Measurements from ENCODE around the gene GID8. TPM values are rescaled to one million over a fixed set of nuclear protein-coding genes. Genes with fewer than 3 reads are reported as not detected.

GID8 gene
- total and polyA plus RNA-seq, 2 of the 13 experiments (the other 11 are each of a cell fraction or from before 2014, with no cell fraction given), result 39.6 to 59.8 TPM

DNA sequence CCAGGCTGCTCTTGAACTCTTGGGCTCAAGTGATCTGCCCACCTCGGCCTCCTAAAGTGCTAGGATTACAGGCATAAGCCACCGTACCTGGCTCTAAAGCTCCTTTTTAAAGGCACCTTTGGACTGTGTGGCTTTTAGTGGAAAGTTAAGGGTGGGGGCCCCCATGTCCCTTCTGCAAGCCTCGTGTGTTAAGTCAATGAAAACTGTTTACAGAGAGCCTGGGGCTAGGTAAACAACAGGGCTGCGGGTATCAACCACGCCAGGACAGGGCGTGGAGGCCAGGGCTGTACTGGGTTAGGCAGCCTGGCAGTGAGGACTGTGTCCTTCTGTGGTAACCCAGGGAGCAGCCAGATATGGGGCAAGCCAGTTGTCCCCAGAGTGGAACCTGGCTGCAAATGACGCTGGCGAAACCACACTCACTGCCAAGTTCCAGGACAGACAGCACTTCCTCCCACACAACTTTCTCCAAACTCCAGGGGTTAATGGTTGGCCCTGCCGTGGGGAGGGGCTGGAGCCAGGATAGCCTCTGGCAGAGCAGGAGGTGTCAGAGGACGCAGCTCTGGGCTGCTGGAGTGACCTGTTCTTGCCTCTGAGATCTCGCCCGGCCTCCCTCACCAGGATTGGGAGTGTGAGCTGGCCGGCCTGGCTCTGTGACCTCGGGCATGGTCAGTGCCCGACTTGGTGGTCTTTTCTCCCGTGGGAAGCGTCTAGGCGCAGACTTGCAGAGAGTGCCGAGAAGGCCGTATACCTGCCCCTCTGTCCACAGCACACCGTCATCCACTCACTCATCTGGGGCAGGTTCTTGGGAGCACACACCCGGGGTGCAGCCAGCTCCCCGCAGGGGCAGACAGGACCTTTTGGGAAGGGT is 17.8 kb downstream of the GID8 start (continued):
- TF ChIP-seq, protein P1, sequence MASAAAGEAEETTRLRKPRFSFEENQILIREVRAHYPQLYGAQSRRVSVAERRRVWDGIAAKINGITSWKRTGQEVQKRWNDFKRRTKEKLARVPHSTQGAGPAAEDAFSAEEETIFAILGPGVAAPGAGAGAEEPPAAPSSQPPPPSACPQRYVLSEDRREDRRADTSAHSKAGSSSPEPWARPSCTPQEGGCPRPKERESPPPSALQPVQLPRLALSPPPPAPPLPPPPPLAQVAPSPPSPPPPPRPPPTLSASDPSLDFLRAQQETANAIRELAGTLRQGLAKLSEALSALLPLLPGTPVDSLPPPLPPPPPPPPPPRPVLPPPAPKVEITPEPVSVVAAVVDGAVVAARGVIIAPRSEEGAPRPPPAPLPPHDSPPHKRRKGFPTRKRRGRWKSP (CRISPR knock-in tag; IDR thresholded peaks at IDR 0.05), result peak; percentile 97; the same call in 1 of the 2 replicates
- peak; percentile 96 for TF ChIP-seq HOXA3 (CRISPR knock-in tag; IDR thresholded peaks at IDR 0.05)
- peak; percentile 99 for TF ChIP-seq FOXK1 (CRISPR knock-in tag; IDR thresholded peaks at IDR 0.05; ENCODE audit: borderline replicate concordance, low read depth)
- no peak; the same call in 1 of the 2 replicates for TF ChIP-seq ZNF383 (CRISPR knock-in tag; IDR thresholded peaks at IDR 0.05; ENCODE audit: borderline replicate concordance)
- TF ChIP-seq STAT6 (CRISPR knock-in tag; IDR thresholded peaks at IDR 0.05; ENCODE audit: borderline replicate concordance), result peak; percentile 88; the same call in 1 of the 2 replicates
- TF ChIP-seq TRIM24 (CRISPR knock-in tag; IDR thresholded peaks at IDR 0.05), result no peak
- TF ChIP-seq, protein P2, sequence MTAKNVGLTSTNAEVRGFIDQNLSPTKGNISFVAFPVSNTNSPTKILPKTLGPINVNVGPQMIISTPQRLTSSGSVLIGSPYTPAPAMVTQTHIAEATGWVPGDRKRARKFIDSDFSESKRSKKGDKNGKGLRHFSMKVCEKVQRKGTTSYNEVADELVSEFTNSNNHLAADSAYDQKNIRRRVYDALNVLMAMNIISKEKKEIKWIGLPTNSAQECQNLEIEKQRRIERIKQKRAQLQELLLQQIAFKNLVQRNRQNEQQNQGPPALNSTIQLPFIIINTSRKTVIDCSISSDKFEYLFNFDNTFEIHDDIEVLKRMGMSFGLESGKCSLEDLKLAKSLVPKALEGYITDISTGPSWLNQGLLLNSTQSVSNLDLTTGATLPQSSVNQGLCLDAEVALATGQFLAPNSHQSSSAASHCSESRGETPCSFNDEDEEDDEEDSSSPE (CRISPR knock-in tag; IDR thresholded peaks at IDR 0.05), result peak; percentile 81
- TF ChIP-seq SOX13 (IDR thresholded peaks at IDR 0.05), result peak; percentile 77
- peak in 1 of 2 experiments; percentile 93; a peak in 2 of 4 replicates for TF ChIP-seq SOX13 (CRISPR knock-in tag; conservative IDR thresholded peaks at IDR 0.05 in 1 of 2, IDR thresholded peaks at IDR 0.05 in 1 of 2)
- TF ChIP-seq ZNF615 (CRISPR knock-in tag; IDR thresholded peaks at IDR 0.05; ENCODE audit: borderline replicate concordance), result no peak
- TF ChIP-seq SIN3B (IDR thresholded peaks at IDR 0.05; ENCODE audit: low read length), result no peak
- TF ChIP-seq ZSCAN22 (CRISPR knock-in tag; IDR thresholded peaks at IDR 0.05), result no peak
- no peak for TF ChIP-seq U2AF2 (IDR thresholded peaks at IDR 0.05; ENCODE audit: low read depth, low read length)
- peak; percentile 79; the same call in 1 of the 2 replicates for TF ChIP-seq HHEX (CRISPR knock-in tag; IDR thresholded peaks at IDR 0.05)
- TF ChIP-seq SCMH1 (CRISPR knock-in tag; IDR thresholded peaks at IDR 0.05; ENCODE audit: borderline replicate concordance), result no peak
- TF ChIP-seq, protein P3, sequence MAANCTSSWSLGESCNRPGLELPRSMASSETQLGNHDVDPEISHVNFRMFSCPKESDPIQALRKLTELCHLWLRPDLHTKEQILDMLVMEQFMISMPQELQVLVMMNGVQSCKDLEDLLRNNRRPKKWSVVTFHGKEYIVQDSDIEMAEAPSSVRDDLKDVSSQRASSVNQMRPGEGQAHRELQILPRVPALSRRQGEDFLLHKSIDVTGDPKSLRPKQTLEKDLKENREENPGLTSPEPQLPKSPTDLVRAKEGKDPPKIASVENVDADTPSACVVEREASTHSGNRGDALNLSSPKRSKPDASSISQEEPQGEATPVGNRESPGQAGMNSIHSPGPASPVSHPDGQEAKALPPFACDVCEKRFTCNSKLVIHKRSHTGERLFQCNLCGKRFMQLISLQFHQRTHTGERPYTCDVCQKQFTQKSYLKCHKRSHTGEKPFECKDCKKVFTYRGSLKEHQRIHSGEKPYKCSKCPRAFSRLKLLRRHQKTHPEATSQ (CRISPR knock-in tag; IDR thresholded peaks at IDR 0.05; ENCODE audit: borderline replicate concordance), result no peak
- no peak for TF ChIP-seq ZBTB3 (CRISPR knock-in tag; IDR thresholded peaks at IDR 0.05; ENCODE audit: borderline replicate concordance, low read depth)
- TF ChIP-seq, protein P4, sequence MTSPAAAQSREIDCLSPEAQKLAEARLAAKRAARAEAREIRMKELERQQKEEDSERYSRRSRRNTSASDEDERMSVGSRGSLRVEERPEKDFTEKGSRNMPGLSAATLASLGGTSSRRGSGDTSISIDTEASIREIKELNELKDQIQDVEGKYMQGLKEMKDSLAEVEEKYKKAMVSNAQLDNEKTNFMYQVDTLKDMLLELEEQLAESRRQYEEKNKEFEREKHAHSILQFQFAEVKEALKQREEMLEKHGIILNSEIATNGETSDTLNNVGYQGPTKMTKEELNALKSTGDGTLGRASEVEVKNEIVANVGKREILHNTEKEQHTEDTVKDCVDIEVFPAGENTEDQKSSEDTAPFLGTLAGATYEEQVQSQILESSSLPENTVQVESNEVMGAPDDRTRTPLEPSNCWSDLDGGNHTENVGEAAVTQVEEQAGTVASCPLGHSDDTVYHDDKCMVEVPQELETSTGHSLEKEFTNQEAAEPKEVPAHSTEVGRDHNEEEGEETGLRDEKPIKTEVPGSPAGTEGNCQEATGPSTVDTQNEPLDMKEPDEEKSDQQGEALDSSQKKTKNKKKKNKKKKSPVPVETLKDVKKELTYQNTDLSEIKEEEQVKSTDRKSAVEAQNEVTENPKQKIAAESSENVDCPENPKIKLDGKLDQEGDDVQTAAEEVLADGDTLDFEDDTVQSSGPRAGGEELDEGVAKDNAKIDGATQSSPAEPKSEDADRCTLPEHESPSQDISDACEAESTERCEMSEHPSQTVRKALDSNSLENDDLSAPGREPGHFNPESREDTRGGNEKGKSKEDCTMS (CRISPR knock-in tag; conservative IDR thresholded peaks at IDR 0.05), result peak; percentile 44; the same call in 1 of the 2 replicates
- no peak for TF ChIP-seq ZNF530 (CRISPR knock-in tag; IDR thresholded peaks at IDR 0.05; ENCODE audit: low read depth)
